SK-N-MC (cell line): ENCODE data around the gene FAM221B.

Experiments
- EZH2 ChIP-seq: fragments of 200-600 bp; sonication (generic); IDR thresholded peaks from one replicate; pipeline ENCODE4 v1.6.1; 2017; ENCODE audit warnings: antibody characterized with exemption
- FOXP2 ChIP-seq: optimal IDR thresholded peaks from 2 replicates; pipeline ENCODE3; 2011; ENCODE audit warnings: mild to moderate bottlenecking, moderate library complexity; ENCODE audit not compliant: insufficient read depth; ENCODE audit errors: extremely low read length, control extremely low read depth
- POLR2AphosphoS5 ChIP-seq: IDR thresholded peaks from 2 replicates; pipeline ENCODE4 v1.6.1; 2012; ENCODE audit warnings: mild to moderate bottlenecking, low read depth, low read length, borderline replicate concordance

DNA sequence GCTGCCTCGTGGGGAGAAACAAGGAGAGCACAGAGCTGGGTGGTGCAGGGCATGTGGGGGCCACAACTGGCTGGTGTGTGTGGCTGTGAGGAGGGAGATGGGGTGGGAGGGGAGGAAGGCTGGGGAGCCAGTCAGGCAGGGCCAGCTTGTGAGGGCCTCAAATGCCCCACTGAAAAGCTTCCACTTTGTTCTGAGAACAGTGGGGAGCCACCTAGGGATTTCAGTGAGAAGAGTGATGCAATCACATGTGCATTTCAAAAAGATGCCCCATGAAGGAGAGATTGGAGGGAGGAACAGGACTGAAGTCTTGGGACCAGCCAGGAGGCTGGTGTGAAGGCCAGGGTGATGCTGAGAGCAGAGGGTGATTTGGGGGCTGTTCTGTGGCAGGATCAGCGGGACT, 40.4 kb upstream of the FAM221B start:
- TF ChIP-seq POLR2AphosphoS5: no peak
- no peak for TF ChIP-seq EZH2
- no peak for TF ChIP-seq FOXP2
